Endothelial cell of umbilical vein (primary cell): ENCODE results near the gene ZNF283.

Source experiments
- CTCF ChIP-seq, 2 donors: IDR thresholded peaks; 1 replicate in 1 of 2; 2 replicates in 1 of 2; pipeline ENCODE4 v1.5.1; 2011; ENCODE audit warnings: low read length in 2 of 2, mild to moderate bottlenecking in 2 of 2, moderate library complexity in 2 of 2, control low read depth in 1 of 2, inconsistent platforms in 1 of 2, low read depth in 1 of 2; ENCODE audit not compliant: insufficient read depth in 1 of 2; ENCODE audit errors: extremely low read depth in 1 of 2
- EZH2 ChIP-seq: IDR thresholded peaks from 2 replicates; pipeline ENCODE4 v1.6.1; 2012; ENCODE audit warnings: borderline replicate concordance, low read depth, mild to moderate bottlenecking, moderate library complexity, low read length, inconsistent platforms; ENCODE audit not compliant: severe bottlenecking
- POLR2A ChIP-seq: IDR thresholded peaks from 2 replicates; pipeline ENCODE4 v1.6.1; 2012; ENCODE audit warnings: low read depth, mild to moderate bottlenecking, control low read depth, low read length
- POLR2AphosphoS5 ChIP-seq: IDR thresholded peaks from 2 replicates; pipeline ENCODE4 v1.6.1; 2012; ENCODE audit warnings: low read depth, mild to moderate bottlenecking, control low read depth, low read length, moderate library complexity; ENCODE audit not compliant: insufficient read depth
- TF ChIP-seq, protein P1 (sequence below): IDR thresholded peaks from 2 replicates; pipeline ENCODE4 v1.6.1; 2011; ENCODE audit not compliant: insufficient read depth, insufficient read length

DNA sequence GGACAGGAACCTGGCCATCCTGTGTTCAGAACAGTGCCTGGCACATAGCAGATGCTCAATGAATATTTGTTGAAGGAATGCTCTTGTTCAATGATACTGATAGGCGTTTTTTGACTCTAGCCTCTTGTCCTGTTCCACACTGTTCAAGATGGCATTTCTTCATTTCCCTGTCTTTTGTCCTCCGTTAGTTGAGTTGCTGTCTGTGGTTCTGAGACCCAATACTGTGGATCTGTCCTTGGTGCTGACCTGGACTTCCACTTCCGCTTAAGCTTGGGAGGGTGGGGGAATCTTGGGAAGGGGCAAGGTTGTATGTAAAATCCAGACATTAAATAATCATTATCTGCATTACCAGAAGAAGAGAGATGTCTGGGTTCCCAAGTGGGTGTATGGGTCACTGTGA, 38.1 kb upstream of the ZNF283 start:
- TF ChIP-seq POLR2A (no peak), CTCF (IDR thresholded peaks at IDR 0.05; ENCODE audit: extremely low read depth in 1 of 2, insufficient read depth in 1 of 2, low read depth in 1 of 2, low read length in 2 of 2) (no peak), EZH2 (no peak), POLR2AphosphoS5 (no peak)
- TF ChIP-seq, protein P1, sequence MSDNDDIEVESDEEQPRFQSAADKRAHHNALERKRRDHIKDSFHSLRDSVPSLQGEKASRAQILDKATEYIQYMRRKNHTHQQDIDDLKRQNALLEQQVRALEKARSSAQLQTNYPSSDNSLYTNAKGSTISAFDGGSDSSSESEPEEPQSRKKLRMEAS: no peak
